ENCODE data around the gene SKAP1.

GRCh38 chr17:48181653-48182052 is 248.4 kb downstream of the SKAP1 start:
- peak in 2 of 12 donors; percentile 21 to 23 for TF ChIP-seq CTCF (IDR thresholded peaks at IDR 0.05)
- TF ChIP-seq POLR2A (IDR thresholded peaks at IDR 0.05) = no peak

Measured in heart left ventricle (tissue), 13 donors.